Kidney tubule cell (primary cell): ENCODE measurements around the gene POLDIP3.

Experiments used
- DNase-seq: peaks from one replicate; pipeline ENCODE4 v3.0.0-alpha.2; 2018; ENCODE audit warnings: low spot score

POLDIP3 gene

GRCh38 chr22:42641801-42642413, 27.2 kb upstream of the POLDIP3 start:
- no peak for DNase-seq

DNA sequence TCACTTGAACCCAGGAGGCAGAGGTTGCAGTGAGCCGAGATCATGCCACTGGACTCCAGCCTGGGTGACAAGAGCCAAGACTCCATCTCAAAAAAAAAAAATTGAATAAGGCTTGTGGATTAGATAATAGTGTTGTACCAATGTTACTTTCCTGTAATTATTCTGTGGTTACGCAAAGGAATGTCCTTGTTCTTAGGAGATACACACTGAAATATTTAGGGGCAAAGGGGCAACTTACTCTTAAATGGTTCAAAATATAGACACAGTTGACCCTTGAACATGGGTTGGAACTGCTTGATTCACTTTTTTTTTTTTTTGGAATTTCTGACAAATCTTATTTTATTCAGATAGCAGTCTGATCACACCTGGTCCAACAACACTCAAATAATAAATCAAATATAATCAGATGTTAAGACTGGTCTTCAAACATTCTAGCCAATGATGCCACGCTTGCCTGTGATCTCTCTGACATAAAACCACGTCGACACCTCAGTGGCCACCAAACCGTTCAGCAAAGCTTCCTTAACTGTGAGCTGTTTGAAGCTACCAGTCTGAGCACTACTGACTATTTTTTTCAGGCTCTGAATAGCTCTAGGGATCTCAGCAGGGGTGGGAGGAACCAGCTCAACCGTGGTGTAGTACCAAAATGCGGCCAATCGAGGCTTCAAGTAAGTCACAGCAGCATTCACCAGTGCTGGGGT, 25.0 kb upstream of the POLDIP3 start:
- DNase-seq, result no peak

GRCh38 chr22:42637555-42637954, 22.9 kb upstream of the POLDIP3 start:
- peak; percentile 55 for DNase-seq

- no peak for DNase-seq
Measured at GRCh38 chr22:42636506-42636905, 21.8 kb upstream of the POLDIP3 start.

GRCh38 chr22:42635531-42635930, 20.8 kb upstream of the POLDIP3 start:
- DNase-seq, result peak; percentile 97

DNA sequence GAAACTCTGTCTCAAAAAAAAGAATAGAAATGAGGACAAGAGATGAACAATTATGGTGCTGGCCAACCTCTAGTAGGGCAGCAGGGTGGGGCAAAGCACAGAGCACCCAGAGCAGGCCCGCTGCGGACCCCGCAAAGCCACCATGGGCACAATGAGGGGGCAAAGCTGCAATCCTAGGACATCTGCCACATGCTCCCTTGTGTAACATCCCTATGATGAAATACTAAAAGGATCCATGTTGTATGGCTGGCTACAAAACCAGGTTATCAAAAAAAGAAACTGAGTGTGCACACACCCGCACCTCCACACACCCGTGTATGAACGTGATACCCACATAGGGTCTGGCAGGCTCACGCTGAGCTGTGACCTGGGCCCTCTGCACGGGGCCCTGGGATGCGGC, 18.3 kb upstream of the POLDIP3 start:
- DNase-seq, result no peak

DNA sequence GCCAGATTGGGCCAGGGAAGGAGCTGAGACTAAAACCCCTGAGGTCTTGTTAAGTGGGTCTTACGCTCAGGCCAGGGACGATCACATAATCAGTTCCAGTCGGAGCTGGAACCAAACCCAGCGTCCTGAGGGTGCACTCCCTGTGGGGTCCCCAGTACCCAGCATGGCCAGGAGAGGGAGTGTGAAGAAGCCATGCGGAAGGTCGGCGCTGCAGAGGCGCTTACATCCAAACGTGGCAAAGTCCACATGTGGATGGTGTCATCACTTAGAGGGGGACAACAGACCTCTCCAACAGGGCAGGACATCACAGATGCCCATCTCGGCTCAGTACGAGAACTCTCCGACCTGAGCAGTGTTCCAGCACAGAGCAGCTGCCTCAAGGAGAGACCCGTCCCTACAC, 17.4 kb upstream of the POLDIP3 start:
- no peak for DNase-seq

DNA sequence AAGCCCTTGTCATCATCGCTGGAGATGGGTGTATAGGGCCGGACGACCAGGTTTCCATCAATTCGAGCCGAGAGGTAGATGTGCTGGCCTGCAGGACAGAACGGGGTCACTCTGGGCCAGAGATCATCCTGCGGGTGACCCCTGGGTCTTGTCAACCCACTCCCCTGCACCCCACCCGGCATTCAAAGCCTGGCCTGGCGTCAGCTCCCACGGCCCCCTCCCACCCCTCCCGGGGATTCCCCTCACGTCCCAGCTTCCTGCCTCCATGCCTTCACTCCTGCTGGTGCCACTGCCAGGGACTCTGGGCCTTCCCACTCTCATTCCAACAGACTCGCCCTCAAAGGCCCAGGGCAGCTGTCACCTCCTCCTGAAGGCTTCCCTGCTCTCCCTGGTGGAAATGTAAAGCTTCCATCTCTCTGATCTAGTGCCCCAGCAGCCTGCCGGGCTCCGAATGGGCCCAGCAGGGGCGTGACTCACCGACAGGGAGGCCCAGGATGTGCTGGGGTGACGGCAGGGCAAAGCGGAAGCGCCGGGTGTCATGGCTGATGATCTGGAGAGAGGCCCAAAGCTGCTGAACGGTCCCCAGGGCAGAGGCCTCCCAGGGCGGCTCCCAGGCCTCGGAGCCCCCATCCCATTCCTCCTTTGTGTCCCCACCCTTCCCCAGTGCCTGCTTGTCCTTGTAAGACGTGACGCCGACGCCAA, 16.4 kb upstream of the POLDIP3 start:
- DNase-seq, result no peak

DNA sequence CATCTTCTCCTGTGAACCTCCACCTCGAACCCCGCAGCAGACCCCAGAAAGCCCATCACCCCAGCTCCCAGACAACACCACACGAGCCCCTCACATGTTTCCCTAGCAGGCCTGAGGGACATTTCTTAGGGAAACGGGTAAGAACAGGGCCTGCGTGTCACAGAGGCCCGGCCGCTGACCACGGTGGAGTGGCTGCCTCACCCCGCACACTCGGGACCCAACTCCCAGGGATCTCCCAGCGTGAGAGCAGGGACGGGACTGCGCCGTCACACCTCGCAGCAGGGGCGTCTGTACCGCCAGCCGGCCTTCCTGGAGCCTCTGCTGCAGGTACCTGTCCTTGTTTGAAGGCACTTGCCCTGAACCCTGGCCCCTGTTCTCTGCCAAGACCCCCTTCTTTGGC, 15.5 kb upstream of the POLDIP3 start:
- no peak for DNase-seq

- no peak for DNase-seq
Measured at GRCh38 chr22:42627981-42628380, 13.3 kb upstream of the POLDIP3 start.

GRCh38 chr22:42626951-42627625, 12.4 kb upstream of the POLDIP3 start:
- no peak for DNase-seq

GRCh38 chr22:42626431-42626830, 11.7 kb upstream of the POLDIP3 start:
- no peak for DNase-seq

- DNase-seq, result no peak
Measured at GRCh38 chr22:42625416-42625815, 10.7 kb upstream of the POLDIP3 start.

DNA sequence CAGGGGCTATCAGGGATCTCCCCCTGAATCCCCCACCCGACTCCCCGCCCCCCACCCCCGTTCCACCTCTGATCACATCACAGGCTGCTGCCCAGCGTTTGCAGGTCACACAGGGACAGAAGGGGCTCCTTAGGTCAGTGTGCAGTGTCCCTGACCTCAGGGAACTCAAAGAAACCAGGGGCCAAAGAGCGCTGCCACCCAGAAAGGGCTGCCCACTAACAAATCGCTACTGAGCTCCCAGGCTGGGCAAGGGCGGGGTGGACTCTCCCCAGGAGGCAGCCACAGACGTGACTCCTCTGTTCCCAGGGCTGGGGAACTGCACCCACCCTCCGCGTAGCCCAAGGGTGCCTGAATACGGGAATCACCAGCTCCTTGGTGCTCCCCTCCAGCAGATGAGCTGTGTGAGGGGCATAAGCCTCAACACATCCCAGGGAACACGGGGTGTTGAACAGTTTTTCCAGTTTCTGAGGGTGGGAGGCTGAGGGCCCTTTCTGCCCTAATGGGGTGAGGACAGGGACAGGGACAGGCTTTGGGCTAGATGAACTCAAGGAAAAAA, 9.9 kb upstream of the POLDIP3 start:
- DNase-seq, result no peak

- DNase-seq, result no peak
Measured at GRCh38 chr22:42623756-42624441, 9.2 kb upstream of the POLDIP3 start.

DNA sequence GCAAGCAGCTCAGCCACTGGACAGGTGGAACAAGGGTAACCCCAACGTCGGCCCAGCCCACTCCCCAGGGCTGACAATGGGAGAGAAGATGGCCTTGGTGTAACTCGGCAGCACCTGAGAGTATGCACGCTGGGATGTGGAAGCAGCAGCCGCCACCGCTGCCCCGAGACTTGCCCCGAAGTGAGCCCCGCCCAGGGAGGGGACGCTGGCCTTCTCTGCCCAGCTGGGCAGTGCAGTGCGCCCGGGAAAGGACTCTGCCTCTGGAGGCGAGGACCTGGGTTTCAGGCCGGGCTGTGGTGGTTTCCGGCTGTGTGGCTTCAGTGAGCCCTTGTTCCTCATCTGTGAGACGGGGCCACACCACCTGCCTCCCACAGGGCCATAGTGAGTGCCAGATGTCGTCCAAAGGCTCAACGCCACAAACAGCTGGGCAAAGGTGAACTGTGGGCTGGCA, 8.6 kb upstream of the POLDIP3 start:
- DNase-seq, result no peak

DNA sequence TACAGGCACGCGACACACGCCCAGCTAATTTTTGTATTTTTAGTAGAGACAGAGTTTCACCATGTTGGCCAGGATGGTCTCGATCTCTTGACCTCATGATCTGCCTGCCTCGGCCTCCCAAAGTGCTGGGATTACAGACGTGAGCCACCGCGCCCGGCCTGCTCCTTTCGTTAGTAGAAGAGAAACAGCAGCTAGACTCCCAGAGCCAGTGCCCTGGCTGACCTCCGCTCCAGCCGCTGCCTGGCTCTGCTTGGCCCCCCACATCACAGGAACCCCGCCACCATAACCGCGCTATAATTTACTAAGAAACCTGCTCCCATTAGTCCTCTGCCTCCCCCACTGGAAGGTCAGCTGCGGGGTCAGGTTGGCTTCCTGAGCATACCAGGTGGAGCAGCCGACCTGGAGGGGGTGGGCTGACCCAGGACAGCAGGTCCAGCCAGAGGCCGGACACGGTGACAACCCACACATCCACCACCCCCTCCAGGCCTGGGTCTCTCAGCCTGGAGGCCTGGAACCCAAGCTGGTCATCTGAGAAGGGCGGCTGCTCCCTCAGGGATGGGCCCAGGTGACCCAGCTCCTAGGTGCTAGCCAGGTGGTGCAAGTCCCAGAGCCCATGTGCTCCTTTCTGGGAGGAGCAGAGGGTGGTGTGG, 7.5 kb upstream of the POLDIP3 start:
- no peak for DNase-seq

- peak; percentile 90 for DNase-seq
Measured at GRCh38 chr22:42621505-42622002, 6.9 kb upstream of the POLDIP3 start.

DNA sequence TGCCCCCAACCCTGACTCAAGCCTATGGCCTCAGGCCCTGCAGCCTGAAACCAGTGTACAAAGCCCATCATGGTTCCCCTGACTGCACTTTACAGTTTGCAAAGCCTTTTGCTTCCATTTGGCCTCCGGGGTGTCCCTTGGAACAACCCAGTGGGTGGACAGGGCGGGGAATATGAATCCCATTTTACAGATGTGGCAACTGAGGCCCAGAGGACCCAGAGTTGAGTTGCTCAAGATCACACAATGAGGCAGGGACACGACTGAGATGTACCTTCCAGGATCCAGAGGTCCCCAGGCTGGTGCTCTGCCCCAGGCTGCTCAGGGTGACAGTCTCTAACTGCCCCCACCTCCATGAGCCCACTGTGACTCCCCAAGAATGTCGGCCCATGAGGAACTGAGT, 5.4 kb upstream of the POLDIP3 start:
- DNase-seq, result no peak

- DNase-seq, result no peak
Measured at GRCh38 chr22:42619261-42620063, 4.8 kb upstream of the POLDIP3 start.
